Stimulated activated CD8-positive, alpha-beta memory T cell treated with anti-CD3 and anti-CD28 coated beads, Interleukin-2, amount 100 ng/mL, for 48 hours (primary cell): Measurements from ENCODE around the gene CCDC182.

ENCODE experiments used
- DNase-seq, 2 donors: peaks; one replicate each; pipeline ENCODE4 v3.0.0-alpha.2; 2020; ENCODE audit warnings: low read depth in 2 of 2

CCDC182 gene

DNA sequence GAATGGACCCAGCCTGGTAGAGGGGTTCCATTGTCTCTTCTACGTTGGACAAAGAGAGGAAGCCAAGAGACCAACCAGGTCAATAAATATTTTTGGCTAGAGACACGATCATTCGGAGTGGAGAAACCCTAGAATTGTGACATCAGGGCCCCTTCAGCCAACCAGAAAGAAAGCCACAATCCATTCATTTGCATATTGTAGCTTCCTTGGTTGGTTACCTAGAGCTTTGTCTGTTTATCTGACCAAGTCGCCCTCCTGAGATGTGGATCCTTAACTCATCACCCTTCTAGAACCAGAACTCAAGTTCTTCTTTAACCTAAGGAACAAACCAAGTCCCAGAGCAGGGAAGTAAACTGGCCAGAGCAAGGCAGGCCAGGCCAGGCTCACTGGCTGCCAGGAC is at the start of gene CCDC182:
Gene CCDC182 (minus strand): TSS at position 58 of the 400 bp plus-strand sequence. CDS start 27 bp downstream, at position 31.
- DNase-seq: no peak

GRCh38 chr17:57794841-57795240 is 49.7 kb upstream of the CCDC182 start:
- no peak for DNase-seq

GRCh38 chr17:57788725-57789124 is 43.6 kb upstream of the CCDC182 start:
- no peak for DNase-seq

DNA sequence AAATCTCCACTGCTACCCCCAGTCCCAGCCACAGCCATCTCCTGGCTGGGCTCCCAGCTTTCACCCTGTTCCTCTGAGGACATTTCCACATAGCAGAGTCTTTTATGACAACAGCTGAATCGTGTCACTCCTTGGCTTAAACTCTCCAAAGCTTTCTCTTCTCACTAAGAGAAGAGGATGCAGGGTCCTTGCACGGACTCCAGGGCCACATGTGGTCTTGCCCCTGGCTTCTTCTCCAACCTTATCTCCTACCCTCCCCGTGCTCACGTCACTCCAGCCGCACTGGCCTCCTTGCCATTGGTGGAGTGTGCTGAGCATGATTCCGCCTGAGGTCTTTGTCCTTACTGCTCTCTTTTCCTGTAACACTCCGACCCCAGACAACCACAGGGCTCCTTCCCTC is 39.9 kb upstream of the CCDC182 start:
- DNase-seq: no peak

DNA sequence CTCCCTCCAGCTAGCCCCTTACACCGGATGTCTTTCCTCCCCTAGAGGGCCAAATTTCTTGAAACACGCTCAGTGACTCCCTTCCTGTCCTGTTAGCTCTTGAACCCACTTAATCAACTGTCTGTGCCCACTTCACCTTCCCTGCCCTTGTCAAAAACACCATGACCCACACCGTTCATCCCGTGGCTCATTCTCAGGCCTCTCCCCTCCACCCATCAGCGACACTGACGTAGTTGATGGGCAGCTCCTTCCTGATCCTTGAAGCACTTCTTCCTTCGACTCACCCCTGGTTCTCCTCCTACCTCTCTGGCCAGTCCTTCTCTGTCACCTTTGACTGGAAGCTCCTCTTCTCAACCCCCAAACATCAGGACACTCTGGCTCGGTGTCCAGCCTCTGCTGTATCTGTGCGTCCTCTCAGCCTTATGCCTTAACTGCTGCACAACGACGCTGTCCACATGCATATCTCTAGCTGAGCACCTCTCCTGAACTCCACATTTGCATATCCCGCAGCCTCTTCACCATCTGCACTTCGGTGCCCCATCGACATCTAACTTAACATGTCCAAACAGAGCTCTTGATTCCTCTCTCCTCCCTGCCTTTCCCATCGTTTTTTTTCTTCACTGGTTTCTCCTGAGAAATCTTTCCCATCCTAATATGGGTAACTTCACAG is 39.3 kb upstream of the CCDC182 start:
- no peak for DNase-seq

- peak; percentile 70 to 74 for DNase-seq
These were observed 38.2 kb upstream of the CCDC182 start for GRCh38 chr17:57783338-57783742.

GRCh38 chr17:57782647-57783337 is 37.7 kb upstream of the CCDC182 start:
- DNase-seq: no peak

DNA sequence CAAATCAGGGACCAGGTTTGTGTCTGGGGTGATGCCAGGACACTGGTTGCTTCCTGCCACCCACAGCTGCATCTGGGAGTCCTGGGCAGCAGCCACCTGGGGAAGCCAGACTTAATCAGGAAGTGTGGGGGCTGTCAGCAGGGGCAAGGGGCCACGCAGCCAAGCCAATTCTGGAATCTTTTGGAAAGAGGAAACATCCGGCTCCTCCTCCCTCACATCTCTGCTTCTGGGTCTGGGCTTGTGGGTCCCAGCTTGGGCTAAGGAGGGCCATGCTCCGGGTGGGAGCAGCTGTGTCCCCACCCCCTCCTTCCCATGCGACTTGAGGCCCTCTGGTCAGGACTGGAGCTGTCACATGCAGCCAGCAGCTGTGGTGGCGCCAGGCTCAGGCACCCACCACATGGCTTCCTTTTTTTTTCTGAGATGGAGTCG is 37.0 kb upstream of the CCDC182 start:
- DNase-seq: no peak

DNA sequence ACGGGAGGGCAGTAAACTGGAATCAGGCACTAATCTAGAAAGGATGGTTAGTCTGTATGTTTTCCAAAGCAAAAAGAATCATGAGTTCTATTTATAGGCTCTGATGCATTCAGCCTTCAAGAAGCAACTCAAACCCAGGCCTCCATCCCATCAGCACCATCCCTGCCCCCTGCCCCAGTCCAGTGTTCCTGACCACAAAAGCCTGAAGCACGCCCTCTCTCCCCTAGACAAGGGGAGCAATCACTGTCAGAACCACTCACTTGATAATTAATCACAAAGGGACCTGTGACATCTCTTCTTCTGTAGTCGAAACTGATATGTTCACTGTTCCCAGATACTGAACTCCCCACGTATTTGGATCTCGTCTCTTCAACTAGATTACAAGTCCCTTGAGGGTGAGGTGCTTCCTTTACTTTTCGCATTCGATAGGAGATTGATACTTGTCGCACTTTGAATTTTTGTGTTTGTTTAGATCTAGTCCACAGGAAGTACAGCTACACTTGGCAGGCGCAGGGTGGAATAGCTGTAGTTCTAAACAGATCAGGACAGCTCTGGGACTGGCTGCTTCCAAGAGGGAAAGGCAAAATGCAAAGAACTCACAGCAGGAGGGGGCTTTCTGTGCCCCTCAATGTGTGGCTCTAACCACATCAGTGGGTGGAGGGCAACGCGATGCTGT is 36.4 kb upstream of the CCDC182 start:
- DNase-seq: no peak

- no peak for DNase-seq
These were observed 34.6 kb upstream of the CCDC182 start for GRCh38 chr17:57779706-57780105.

GRCh38 chr17:57778306-57778705 is 33.2 kb upstream of the CCDC182 start:
- DNase-seq: no peak

DNA sequence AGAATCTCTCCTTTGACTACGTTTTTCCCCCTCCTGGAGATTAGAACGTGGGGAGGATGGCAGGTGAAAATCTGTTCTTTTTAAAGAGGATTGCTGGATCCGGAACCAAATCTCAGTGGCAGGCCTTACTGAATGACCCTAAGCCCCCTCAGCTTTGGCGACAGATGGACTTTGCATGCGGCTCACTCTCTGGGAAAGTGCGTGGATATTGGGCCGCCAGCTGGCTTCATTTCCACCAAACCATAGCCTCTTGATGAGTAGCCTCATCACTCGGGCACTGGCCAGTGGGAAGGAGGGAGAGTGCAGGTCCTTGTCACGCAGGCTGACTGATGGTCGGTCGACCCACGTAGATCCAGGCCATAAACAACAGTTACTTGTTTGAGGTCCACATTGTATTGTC is 31.3 kb upstream of the CCDC182 start:
- no peak for DNase-seq

DNA sequence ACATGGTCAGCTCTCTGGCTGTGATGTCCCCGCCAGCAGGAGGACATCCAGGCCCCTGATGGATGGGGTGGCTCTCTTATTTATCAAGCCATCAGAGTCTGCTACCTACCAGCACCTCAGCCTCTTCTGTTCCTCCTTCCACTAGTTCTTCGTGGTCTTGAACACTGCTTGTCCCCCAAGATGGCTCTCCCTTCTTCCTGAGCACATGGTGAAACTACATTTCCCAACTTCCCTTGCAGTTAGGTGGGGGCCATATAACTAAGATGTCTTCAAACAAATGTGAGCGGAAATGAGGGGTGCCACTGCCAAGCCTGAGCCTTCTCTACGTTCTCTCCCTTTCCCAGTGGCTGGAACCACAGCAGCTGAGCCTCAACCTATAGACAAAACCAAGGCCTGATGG is 29.8 kb upstream of the CCDC182 start:
- no peak for DNase-seq

GRCh38 chr17:57773557-57773956 is 28.5 kb upstream of the CCDC182 start:
- DNase-seq: no peak

DNA sequence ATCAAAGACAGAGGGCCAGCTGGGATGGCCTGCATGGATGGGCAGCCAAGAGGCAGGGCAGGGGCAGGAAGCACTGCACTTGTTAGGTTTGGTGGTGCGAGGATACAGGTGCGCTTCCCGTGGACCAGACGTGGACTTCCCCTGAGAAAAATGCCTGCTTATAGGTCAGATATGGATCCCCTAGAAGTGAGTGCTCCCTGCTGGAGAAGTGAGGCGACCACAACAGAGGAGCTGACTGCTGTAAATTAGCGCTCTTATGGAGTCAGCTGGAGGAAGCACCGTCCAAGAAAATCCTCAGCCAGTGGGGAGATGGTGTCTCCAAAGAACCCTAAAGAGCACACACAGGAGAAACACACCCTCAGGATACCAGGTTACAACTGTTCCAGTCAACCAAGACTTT is 27.7 kb upstream of the CCDC182 start:
- no peak for DNase-seq

- DNase-seq: no peak
These were observed 22.5 kb upstream of the CCDC182 start for GRCh38 chr17:57767561-57767960.

DNA sequence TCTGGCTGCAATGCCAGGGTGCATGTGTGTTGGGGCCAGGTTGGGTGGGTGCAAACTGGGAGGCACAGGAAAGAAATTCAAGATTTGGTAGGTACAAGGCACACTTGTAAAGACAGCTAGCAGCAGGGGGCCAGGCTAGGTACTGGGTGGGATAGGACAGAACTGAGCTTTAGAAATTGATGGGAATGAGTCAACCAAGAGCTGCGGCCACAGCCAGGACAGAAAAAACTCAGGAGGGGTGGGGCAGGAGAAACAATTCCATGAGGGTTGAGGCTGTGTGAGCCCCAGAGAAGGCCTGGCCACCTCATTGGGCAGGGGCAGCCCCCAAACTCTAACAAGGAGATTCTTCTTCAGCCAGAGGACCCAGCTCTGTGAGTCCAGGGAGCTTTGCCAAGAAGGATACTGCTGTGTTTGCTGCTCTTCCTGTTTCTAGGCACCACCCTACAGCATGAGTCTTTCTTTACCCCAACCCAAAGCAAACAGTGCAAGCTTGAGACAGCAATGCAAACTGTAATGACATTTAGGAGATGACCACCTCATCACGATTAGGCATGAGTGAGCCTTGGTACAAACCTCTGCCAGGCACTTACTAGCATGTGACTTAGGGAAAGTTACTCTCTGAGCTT is 21.3 kb upstream of the CCDC182 start:
- DNase-seq: no peak

DNA sequence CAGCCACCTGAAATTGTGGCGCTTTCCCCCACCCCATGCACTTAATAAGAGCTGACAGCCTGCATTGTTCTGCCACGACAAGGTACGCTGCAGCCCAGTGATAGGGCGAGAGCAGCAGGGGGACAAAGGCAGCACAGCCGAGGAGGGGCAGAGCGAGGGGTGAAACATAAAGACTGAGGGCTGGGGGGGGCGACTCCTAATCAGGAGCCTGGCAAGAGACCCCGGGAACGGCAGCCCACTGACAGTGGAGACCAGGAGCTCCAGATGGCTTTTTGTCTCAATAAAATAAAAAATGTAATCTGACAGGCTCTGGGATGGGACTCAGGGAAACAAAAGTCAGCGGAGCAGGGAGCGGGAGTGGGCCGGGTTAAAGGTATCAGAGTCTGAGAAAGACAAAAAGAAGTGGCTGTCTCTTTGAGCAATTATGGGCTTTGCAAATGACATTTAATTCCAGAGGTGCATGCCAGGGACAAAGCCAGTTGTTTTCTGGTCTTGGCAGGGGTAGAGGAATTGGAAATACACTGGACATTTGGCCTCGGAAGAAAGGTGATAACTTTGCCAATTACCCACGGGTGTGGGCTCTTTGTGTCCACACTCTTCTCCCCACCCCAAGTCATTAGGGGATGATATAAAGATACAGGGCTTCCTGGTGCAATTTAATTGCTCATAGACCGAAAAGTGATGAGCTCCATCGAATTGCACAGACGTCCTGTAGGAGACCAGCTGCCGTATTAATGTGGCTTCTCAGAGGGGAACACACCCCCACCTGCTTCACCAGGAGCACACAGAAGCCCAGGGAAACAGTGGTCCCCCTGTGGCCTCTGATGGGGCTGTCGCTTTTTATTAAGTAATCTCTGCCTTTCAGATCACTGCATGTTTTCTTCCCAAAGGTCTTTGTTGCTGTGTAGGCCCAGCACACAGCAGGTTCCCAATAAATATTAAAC is 17.6 kb upstream of the CCDC182 start:
- no peak for DNase-seq

DNA sequence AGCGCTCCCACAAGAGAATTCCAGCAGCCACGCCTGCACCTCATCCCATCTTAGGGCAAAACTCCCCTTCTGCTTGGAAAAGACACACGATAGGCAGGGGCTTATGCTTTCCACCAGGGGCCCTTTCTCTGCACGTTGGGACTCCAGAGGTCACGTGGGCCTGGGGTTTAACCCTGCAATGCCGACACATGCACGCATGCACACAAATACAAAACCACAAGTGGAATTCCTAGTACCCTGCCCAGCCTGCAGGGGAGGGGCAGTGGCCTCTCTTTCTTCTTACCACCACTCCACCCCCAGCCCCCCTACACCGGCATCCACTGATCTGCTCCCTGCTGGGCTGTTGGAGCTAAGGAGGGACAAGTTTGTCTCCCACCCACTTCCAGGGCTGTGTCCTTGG is 16.8 kb upstream of the CCDC182 start:
- no peak for DNase-seq

DNA sequence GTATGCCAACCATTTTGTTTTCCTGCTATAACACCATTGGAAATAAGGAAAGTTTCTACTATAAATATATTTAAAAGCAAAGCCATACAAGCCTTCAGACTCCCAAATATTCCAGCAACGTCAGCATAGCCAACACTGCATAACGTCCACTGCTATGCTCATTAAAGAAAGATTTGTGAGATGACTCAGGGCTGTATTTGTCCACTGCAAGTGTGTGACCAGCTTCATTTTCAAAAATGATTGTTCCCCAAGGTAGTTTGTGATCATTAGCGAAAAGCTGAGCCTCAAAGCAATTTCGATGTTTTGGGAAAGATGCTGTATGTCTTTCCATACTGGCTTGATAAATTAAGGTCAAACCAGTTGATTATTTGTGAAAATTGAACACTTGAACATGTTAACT is 14.9 kb upstream of the CCDC182 start:
- DNase-seq: no peak

DNA sequence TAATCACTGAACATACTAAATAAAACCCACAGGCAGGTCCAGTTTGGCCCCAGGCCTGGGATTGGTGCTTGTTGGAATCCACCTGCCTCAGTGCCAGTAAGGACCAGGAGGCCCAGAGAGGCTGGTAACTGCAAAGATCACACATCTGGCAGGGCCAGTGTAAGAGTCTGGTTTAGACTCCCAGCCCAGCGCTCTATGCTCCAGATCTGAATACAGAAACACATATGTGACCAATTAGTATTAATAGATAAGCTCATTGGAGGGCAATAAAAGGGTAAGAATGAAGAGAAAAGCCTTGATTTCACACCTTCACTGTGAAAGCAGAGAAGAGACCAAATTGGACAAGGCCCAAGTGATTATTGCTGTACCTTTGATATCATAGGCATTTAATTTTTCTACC is 13.6 kb upstream of the CCDC182 start:
- no peak for DNase-seq
